ENCODE measurements around the gene LAMA5.

DNA sequence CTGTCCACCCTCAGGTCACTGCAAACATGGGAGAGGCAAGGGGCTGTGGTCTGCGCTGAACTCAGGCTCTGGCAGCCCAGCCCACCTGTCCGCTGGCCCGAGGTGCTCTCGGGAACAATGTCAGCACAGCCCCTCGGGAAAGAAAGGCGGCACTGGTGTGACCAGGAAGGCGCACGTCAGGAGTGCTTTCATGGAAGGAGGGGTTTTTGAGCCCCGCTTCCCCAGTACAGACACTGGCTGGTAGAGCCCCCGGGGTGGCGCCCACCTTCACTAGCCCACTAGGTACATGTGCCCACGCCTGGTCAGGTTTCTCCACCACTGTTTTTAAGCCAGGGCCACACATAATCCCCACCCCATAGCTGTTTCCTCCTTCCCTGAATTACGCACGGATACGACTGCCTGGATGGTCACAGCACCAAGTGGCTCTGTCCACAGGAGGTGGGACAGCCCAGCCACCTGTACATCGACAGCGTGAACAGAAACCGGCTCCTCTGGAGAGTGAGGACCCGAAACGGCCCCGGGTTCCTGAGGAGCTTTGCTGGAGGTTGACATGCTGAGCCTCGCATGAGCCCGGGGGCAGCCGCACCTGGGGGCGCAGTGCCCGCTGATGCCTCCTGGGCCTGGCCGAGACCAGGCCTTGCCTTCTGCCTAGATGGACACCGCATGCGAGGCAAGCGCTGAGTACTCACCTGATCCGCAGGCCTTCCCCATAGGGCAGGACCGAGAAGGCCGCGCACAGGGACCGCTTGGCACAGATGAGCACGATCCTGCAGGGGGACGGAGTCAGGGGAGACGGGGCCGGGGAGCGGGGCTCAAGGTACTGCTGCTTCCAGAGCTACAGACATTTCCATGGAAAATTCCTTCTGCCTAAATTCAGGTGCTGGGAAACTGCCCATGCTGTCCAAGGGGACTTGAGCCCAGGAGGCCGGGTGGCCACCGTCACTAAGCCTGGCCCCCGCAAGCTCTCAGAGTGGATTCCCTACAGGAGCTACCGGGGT, 27.4 kb upstream of the LAMA5 start:
- TF ChIP-seq, protein P1, sequence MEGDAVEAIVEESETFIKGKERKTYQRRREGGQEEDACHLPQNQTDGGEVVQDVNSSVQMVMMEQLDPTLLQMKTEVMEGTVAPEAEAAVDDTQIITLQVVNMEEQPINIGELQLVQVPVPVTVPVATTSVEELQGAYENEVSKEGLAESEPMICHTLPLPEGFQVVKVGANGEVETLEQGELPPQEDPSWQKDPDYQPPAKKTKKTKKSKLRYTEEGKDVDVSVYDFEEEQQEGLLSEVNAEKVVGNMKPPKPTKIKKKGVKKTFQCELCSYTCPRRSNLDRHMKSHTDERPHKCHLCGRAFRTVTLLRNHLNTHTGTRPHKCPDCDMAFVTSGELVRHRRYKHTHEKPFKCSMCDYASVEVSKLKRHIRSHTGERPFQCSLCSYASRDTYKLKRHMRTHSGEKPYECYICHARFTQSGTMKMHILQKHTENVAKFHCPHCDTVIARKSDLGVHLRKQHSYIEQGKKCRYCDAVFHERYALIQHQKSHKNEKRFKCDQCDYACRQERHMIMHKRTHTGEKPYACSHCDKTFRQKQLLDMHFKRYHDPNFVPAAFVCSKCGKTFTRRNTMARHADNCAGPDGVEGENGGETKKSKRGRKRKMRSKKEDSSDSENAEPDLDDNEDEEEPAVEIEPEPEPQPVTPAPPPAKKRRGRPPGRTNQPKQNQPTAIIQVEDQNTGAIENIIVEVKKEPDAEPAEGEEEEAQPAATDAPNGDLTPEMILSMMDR (IDR thresholded peaks at IDR 0.05): no peak
- no peak for TF ChIP-seq POLR2A (IDR thresholded peaks at IDR 0.05)

Measured in stomach (tissue), 4 donors.